Measurements from ENCODE around the gene CAV2. TPM values are rescaled to one million over a fixed set of nuclear protein-coding genes. Genes with fewer than 3 reads are reported as not detected.

The CAV2 gene
- total RNA-seq, 4 donors from 2014 or later, result 86.4 to 172 (median 132) TPM

DNA sequence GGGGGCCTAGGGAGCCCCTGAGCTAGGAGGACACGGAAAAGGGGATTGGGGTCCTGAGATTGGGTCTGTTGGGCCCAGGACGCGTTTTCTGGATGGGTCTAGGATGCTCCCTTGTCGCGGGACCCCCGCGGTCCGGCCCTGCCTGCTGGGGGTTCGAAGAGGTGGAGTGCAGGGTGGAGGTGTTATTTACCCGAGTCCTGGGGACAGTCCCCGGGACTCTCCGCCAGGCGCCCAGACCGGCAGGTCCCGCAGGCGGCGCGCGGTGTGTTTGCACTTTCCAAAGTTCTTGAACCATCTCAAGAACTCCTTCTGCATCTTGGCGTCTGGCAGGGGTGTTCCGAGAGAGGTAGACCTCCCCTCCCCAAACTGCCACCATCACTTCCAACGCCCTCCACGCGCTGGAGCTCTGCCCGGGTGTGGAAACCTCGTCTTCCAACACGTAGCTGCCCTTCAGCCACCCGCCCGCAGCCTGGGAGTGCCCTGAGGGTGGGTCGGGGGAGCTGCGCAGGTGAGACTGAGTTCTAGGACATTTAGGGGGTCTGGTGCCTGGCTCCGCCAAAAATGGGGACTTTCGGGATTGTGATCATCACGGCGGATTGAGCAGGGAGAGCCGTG lies 25.9 kb downstream of the CAV2 start:
- H3K36me3 ChIP-seq, result no peaks in the 10 kb centered on the region
- TF ChIP-seq POLR2A (IDR thresholded peaks at IDR 0.05) (peak in 1 of 2 donors; percentile 2), EP300 (IDR thresholded peaks at IDR 0.05) (no peak), CTCF (IDR thresholded peaks at IDR 0.05) (peak in 1 of 5 experiments; percentile 17)
- H3K27me3 ChIP-seq, result no peaks in the 10 kb centered on the region
- H3K4me1 ChIP-seq, result peaks cover 0 to 64% (median 9%) of the 10 kb centered on the region in 4 donors
- no peaks in the 10 kb centered on the region for H3K9me3 ChIP-seq
- peak; percentile 22 to 28 for DNase-seq (ENCODE audit: low spot score in 2 of 2)
- peak overlapping the region; percentile 79 to 94 (median 87) for H3K27ac ChIP-seq
- WGBS, 2 donors, result 1% methylated on average over 32 to 36 of the region's 36 CpGs
- H3K4me3 ChIP-seq, result peak overlapping the region; percentile 48 to 81 (median 62)

GRCh38 chr7:116525913-116526861 lies 26.6 kb downstream of the CAV2 start:
- Histone ChIP-seq H3K4me1 (peaks cover 0 to 71% (median 9%) of the 10 kb centered on the region in 4 donors), H3K27ac (peak overlapping the region; percentile 79 to 94 (median 87)), H3K9me3 (no peaks in the 10 kb centered on the region), H3K36me3 (no peaks in the 10 kb centered on the region), H3K27me3 (no peaks in the 10 kb centered on the region), H3K4me3 (peak overlapping the region; percentile 48 to 81 (median 62))
- 2% methylated on average over 58 to 77 of the region's 83 CpGs for WGBS, 2 donors
- DNase-seq (ENCODE audit: low spot score in 2 of 2), result peak; percentile 52 to 57
- TF ChIP-seq EP300 (IDR thresholded peaks at IDR 0.05) (peak in 1 of 2 donors; percentile 76), CTCF (IDR thresholded peaks at IDR 0.05) (peak; percentile 88 to 97 (median 93)), POLR2A (IDR thresholded peaks at IDR 0.05) (peak in 1 of 2 donors; percentile 64)

- H3K4me1 ChIP-seq, result peaks cover 0 to 73% (median 9%) of the 10 kb centered on the region in 4 donors
- no peak for DNase-seq (ENCODE audit: low spot score in 2 of 2)
- WGBS, 2 donors, result 29 to 33% methylated on average over 5 of the region's 5 CpGs
- H3K27ac ChIP-seq, result peak overlapping the region; percentile 79 to 88 (median 87)
- H3K36me3 ChIP-seq, result no peaks in the 10 kb centered on the region
- H3K4me3 ChIP-seq, result peak overlapping the region; percentile 48 to 63 (median 61)
- H3K9me3 ChIP-seq, result no peaks in the 10 kb centered on the region
- no peaks in the 10 kb centered on the region for H3K27me3 ChIP-seq
- TF ChIP-seq EP300 (IDR thresholded peaks at IDR 0.05) (no peak), CTCF (IDR thresholded peaks at IDR 0.05) (no peak), POLR2A (IDR thresholded peaks at IDR 0.05) (no peak)
Measured at GRCh38 chr7:116526897-116527296, 27.4 kb downstream of the CAV2 start.

- Histone ChIP-seq H3K36me3 (no peaks in the 10 kb centered on the region), H3K4me1 (peaks cover 0 to 73% (median 9%) of the 10 kb centered on the region in 4 donors), H3K9me3 (no peaks in the 10 kb centered on the region), H3K4me3 (peak overlapping the region in 3 of 4 donors; percentile 31 to 62 (median 48)), H3K27me3 (no peaks in the 10 kb centered on the region), H3K27ac (peak overlapping the region; percentile 37 to 88 (median 87))
- no peak for DNase-seq (ENCODE audit: low spot score in 2 of 2)
- WGBS, 2 donors, result 21 to 44% methylated on average over 3 of the region's 3 CpGs
- TF ChIP-seq EP300 (IDR thresholded peaks at IDR 0.05) (no peak), POLR2A (IDR thresholded peaks at IDR 0.05) (no peak), CTCF (IDR thresholded peaks at IDR 0.05) (no peak)
Measured at GRCh38 chr7:116527521-116527920, 28.0 kb downstream of the CAV2 start.
